ENCODE measurements around the gene TEX14.
"Not testable (repeated sequence)": the region's sequence is repeated elsewhere in the genome, so short reads cannot be mapped to it uniquely, and the experiment has no call there.

Gene TEX14

DNA sequence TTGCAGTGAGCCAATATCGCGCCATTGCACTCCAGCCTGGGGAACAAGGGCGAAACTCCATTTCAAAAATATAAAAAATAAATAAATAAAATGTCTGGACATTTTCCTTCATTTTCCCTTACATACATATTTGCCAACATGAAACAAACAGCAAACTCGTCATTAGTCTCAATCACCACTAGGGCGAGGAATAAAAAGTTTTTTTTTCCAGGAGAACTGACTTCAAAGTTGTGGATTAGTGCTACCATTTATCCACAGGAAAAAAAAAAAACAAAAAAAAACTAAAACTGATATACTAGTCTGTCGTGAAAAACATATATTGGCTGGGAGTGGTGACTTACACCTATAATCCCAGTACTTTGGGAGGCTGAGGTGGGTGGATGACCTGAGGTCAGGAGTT is 100.4 kb downstream of the TEX14 start:
- no peak for FAIRE-seq
- no peak for DNase-seq (ENCODE audit: insufficient read length, low spot score)
- no peak for TF ChIP-seq POLR2A (IDR thresholded peaks at IDR 0.05; ENCODE audit: low read depth, low read length)
- no peak for TF ChIP-seq POU2F2 (IDR thresholded peaks at IDR 0.05; ENCODE audit: low read depth, low read length)
- no peak for TF ChIP-seq SPI1 (IDR thresholded peaks at IDR 0.05; ENCODE audit: low read depth, low read length)
- TF ChIP-seq PAX5 (IDR thresholded peaks at IDR 0.05; ENCODE audit: insufficient read depth, low read length, severe bottlenecking): no peak
- no peak for TF ChIP-seq POLR2AphosphoS5 (IDR thresholded peaks at IDR 0.05; ENCODE audit: low read depth, low read length)
- TF ChIP-seq TAF1 (IDR thresholded peaks at IDR 0.05; ENCODE audit: low read depth, low read length): no peak

DNA sequence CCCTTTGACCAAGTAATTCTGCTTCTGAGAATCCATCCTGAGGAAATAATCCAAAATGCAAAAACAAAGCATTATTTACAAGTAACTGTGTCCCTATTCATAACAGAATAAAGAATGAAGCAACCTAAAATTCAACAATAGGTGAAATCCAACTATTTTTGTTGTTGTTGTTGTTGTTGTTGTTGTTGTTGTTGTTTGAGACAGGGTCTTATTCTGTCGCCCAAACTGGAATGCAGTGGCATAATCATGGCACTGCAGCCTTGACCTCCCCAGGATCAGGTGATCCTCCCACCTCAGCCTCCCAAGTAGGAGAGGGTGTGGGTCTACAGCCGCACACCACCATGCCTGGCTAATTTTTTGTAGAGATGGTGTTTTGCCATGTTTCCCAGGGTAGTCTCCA is 101.5 kb downstream of the TEX14 start:
- DNase-seq (ENCODE audit: insufficient read length, low spot score) (no peak), FAIRE-seq (no peak)
- no peak for TF ChIP-seq POLR2A (IDR thresholded peaks at IDR 0.05; ENCODE audit: low read depth, low read length)
- no peak for TF ChIP-seq PAX5 (IDR thresholded peaks at IDR 0.05; ENCODE audit: insufficient read depth, low read length, severe bottlenecking)
- no peak for TF ChIP-seq POU2F2 (IDR thresholded peaks at IDR 0.05; ENCODE audit: low read depth, low read length)
- TF ChIP-seq SPI1 (IDR thresholded peaks at IDR 0.05; ENCODE audit: low read depth, low read length): no peak
- no peak for TF ChIP-seq TAF1 (IDR thresholded peaks at IDR 0.05; ENCODE audit: low read depth, low read length)
- no peak for TF ChIP-seq POLR2AphosphoS5 (IDR thresholded peaks at IDR 0.05; ENCODE audit: low read depth, low read length)

DNA sequence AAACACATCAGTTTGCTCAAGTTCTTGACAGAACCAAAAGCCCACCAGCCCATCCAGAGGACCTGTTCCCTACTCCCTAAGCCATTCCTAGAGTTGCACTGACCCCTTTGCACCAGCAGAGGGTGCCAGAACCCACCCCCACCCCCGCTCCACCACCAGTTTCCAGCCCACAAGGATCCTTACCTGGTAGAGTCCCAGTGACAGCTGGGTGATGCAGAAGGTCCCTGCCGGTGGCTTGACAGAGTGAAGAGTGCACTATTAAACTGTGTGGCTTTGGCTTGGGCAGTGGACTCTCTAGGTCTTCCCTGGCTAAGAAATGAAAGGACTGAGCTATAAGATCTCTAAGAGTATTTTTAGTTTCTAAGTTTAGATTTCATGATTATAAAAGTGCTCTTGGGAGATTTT is 104.1 kb downstream of the TEX14 start:
- DNase-seq (ENCODE audit: insufficient read length, low spot score) (peak; percentile 46), FAIRE-seq (peak; percentile 85)
- TF ChIP-seq TAF1 (IDR thresholded peaks at IDR 0.05; ENCODE audit: low read depth, low read length) (no peak), POLR2A (IDR thresholded peaks at IDR 0.05; ENCODE audit: low read depth, low read length) (no peak), PAX5 (IDR thresholded peaks at IDR 0.05; ENCODE audit: insufficient read depth, low read length, severe bottlenecking) (no peak), POU2F2 (IDR thresholded peaks at IDR 0.05; ENCODE audit: low read depth, low read length) (no peak), POLR2AphosphoS5 (IDR thresholded peaks at IDR 0.05; ENCODE audit: low read depth, low read length) (no peak), SPI1 (IDR thresholded peaks at IDR 0.05; ENCODE audit: low read depth, low read length) (no peak)

DNA sequence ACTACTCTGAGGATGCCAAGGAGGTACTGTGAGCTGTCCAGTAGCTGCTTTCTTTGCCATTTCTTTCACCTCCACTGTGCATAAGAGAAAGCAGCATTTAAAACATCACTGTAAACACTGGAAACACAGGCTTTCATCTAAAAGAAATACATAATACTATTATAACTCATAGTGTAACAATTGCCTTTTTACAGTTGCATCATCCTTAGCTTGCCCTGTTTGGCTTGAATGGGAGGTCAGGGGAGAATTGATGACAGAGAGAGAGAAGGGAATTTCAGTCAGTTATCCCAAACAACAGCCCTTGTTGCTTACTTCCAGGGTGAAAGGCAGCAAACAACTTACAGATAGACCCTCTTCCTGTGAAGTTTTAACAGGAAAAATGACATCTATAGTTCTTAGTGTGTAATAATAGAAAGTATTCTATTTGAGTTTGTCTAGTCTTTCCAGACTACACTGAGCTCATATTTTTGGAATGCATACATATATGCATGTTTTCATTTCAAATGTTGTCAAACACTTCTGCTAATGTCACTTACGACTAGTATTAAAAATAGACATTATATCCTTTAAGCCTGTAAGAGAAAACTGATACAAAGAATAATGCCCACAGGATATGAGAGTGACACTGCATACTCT is 105.7 kb downstream of the TEX14 start:
- DNase-seq (ENCODE audit: insufficient read length, low spot score) (no peak), FAIRE-seq (no peak)
- TF ChIP-seq SPI1 (IDR thresholded peaks at IDR 0.05; ENCODE audit: low read depth, low read length) (no peak), PAX5 (IDR thresholded peaks at IDR 0.05; ENCODE audit: insufficient read depth, low read length, severe bottlenecking) (no peak), TAF1 (IDR thresholded peaks at IDR 0.05; ENCODE audit: low read depth, low read length) (no peak), POLR2AphosphoS5 (IDR thresholded peaks at IDR 0.05; ENCODE audit: low read depth, low read length) (no peak), POLR2A (IDR thresholded peaks at IDR 0.05; ENCODE audit: low read depth, low read length) (no peak)

DNA sequence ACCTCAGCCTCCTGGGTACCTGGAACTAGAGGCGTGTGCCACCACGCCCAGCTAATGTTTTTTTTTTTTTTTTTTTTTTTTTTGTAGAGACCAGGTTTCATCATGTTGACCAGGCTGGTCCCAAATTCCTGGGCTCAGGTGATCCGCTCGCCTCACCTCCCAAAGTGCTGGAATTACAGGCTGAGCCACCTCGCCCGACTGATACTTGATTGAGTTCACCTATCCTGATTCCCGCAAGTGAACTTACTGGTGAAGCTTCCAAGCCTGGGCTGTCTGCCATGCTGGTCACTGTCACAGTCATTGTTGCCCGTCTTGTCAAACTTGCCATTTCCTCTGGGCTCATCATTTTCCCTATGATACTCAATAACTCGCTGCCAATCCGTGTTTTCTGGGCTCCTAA is 106.3 kb downstream of the TEX14 start:
- FAIRE-seq (no peak), DNase-seq (ENCODE audit: insufficient read length, low spot score) (no peak)
- TF ChIP-seq SPI1 (IDR thresholded peaks at IDR 0.05; ENCODE audit: low read depth, low read length) (no peak), TAF1 (IDR thresholded peaks at IDR 0.05; ENCODE audit: low read depth, low read length) (no peak), POLR2AphosphoS5 (IDR thresholded peaks at IDR 0.05; ENCODE audit: low read depth, low read length) (no peak), POLR2A (IDR thresholded peaks at IDR 0.05; ENCODE audit: low read depth, low read length) (no peak), PAX5 (IDR thresholded peaks at IDR 0.05; ENCODE audit: insufficient read depth, low read length, severe bottlenecking) (no peak), POU2F2 (IDR thresholded peaks at IDR 0.05; ENCODE audit: low read depth, low read length) (no peak)

DNA sequence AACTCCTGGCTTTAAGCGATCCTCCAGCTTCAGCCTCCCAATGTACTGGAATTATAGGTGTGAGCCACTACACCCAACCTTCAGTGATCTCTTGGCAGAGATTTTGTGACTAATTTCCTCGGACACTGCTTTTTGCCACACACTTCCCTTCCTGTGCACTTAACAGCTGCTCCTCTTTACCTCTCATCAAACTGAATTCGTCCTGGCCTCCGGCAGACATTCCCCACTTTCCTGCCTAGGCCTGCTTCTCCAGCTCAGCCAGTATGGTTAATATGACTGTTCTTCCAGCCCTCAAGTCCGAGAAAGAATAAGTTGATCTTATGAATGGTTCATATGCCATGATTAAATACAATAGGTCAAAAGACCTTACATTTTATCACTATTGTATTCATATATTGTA is 108.4 kb downstream of the TEX14 start:
- FAIRE-seq: no peak
- no peak for DNase-seq (ENCODE audit: insufficient read length, low spot score)
- no peak for TF ChIP-seq POU2F2 (IDR thresholded peaks at IDR 0.05; ENCODE audit: low read depth, low read length)
- no peak for TF ChIP-seq SPI1 (IDR thresholded peaks at IDR 0.05; ENCODE audit: low read depth, low read length)
- TF ChIP-seq POLR2A (IDR thresholded peaks at IDR 0.05; ENCODE audit: low read depth, low read length): no peak
- no peak for TF ChIP-seq TAF1 (IDR thresholded peaks at IDR 0.05; ENCODE audit: low read depth, low read length)
- no peak for TF ChIP-seq PAX5 (IDR thresholded peaks at IDR 0.05; ENCODE audit: insufficient read depth, low read length, severe bottlenecking)
- TF ChIP-seq POLR2AphosphoS5 (IDR thresholded peaks at IDR 0.05; ENCODE audit: low read depth, low read length): no peak

DNA sequence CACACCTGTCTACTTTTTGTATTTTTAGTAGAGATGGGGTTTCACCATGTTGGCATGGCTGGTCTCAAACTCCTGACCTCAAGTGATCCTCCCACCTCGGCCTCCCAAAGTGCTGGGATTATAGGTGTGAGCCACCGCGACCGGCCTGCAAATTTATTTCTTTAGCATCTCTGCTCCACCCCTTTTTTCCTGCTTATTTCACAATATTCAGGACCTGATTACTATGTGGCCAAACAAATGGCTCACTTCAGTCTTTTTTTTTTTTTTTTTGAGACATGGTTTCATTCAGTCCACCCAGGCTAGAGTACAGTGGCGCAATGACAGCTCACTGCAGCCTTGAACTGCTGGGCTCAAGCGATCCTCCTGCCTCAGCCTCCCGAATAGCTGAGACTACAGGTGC is 109.1 kb downstream of the TEX14 start:
- not testable (repeated sequence) for FAIRE-seq; DNase-seq (ENCODE audit: insufficient read length, low spot score)

DNA sequence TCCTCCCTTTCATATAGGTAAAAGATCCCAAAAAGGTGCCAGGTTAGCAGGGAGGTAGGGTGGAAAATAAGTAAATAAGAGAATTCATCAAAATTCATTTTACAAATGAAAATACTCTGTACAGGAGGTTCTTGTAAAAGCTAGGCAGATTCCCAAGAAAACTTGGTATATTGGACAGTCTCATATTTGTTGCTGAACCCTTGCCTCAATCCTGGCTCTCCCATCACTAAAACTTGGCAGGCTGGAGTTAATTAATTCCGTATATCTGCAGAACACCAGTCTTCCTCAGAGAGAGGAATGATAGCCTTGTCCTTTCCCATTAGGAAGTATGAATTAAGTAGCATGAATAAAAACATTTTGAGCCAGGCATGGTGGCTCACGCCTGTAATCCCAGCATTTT is 111.2 kb downstream of the TEX14 start:
- DNase-seq (ENCODE audit: insufficient read length, low spot score) (no peak), FAIRE-seq (no peak)
- no peak for TF ChIP-seq POLR2AphosphoS5 (IDR thresholded peaks at IDR 0.05; ENCODE audit: low read depth, low read length)
- TF ChIP-seq SPI1 (IDR thresholded peaks at IDR 0.05; ENCODE audit: low read depth, low read length): no peak
- no peak for TF ChIP-seq POLR2A (IDR thresholded peaks at IDR 0.05; ENCODE audit: low read depth, low read length)
- no peak for TF ChIP-seq POU2F2 (IDR thresholded peaks at IDR 0.05; ENCODE audit: low read depth, low read length)
- no peak for TF ChIP-seq PAX5 (IDR thresholded peaks at IDR 0.05; ENCODE audit: insufficient read depth, low read length, severe bottlenecking)
- TF ChIP-seq TAF1 (IDR thresholded peaks at IDR 0.05; ENCODE audit: low read depth, low read length): no peak

DNA sequence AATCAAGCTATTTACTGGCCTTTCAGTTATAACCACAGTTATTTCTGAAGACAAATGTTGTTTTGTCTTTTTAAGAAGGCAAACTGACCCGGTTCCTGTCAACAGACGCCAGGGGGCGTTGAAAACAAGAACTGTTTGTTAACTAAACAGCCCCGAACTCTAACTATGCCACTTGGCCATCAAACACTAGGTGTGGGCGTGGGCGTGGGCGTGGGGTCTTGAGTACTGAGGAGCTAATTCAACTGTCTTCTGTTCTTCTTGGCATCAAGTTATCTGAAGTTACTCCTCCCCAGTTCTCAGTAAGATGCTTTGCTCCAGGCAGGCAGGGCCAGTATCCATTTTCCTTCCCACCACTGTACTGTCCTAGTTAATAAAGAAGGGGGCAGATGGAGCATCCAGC is 114.1 kb downstream of the TEX14 start:
- TF ChIP-seq POLR2A (IDR thresholded peaks at IDR 0.05; ENCODE audit: low read depth, low read length): no peak
- TF ChIP-seq POLR2AphosphoS5 (IDR thresholded peaks at IDR 0.05; ENCODE audit: low read depth, low read length): no peak
- TF ChIP-seq PAX5 (IDR thresholded peaks at IDR 0.05; ENCODE audit: insufficient read depth, low read length, severe bottlenecking): no peak
- no peak for TF ChIP-seq TAF1 (IDR thresholded peaks at IDR 0.05; ENCODE audit: low read depth, low read length)
- no peak for TF ChIP-seq POU2F2 (IDR thresholded peaks at IDR 0.05; ENCODE audit: low read depth, low read length)
- no peak for TF ChIP-seq SPI1 (IDR thresholded peaks at IDR 0.05; ENCODE audit: low read depth, low read length)
- DNase-seq (ENCODE audit: insufficient read length, low spot score): peak; percentile 32
- peak; percentile 93 for FAIRE-seq

DNA sequence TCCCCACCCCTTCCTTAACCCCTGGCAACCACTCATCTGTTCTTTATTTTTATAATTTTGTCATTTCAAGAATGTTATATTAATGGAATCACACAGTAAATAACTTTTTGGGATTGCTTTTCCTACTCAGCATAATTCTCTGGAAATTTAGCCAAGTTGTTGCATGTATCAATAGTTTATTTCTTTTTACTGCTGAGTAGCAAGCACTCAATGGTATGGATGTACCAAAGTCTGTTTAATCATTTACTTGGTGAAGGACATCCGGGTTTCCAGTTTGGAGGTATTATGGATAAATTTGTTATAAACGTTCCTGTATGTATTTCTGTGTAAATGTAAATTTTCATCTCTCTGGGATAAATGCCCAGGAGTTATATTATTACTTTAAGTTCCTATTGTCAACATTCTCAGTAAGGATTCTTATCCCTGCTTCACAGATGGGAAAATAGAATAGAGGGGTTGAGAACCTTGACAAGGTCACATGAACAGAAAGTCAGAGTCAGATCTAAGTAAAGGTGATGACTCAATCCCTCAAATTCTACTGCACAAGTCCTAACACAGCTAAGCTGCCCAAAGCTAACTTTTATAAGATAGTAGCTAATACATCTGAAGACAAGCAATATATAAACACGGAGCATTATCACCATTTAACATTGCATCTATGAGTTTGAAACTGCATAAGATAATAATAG is 115.0 kb downstream of the TEX14 start:
- DNase-seq (ENCODE audit: insufficient read length, low spot score): no peak
- no peak for TF ChIP-seq SPI1 (IDR thresholded peaks at IDR 0.05; ENCODE audit: low read depth, low read length)
- TF ChIP-seq PAX5 (IDR thresholded peaks at IDR 0.05; ENCODE audit: insufficient read depth, low read length, severe bottlenecking): no peak
- no peak for TF ChIP-seq POLR2AphosphoS5 (IDR thresholded peaks at IDR 0.05; ENCODE audit: low read depth, low read length)
- no peak for TF ChIP-seq TAF1 (IDR thresholded peaks at IDR 0.05; ENCODE audit: low read depth, low read length)
- TF ChIP-seq POLR2A (IDR thresholded peaks at IDR 0.05; ENCODE audit: low read depth, low read length): no peak
- no peak for TF ChIP-seq POU2F2 (IDR thresholded peaks at IDR 0.05; ENCODE audit: low read depth, low read length)
- peak; percentile 20 for FAIRE-seq
